Hematopoietic multipotent progenitor cell (in vitro differentiated cells): ENCODE data around the gene A1CF. TPM values are rescaled to one million over a fixed set of nuclear protein-coding genes. Genes with fewer than 3 reads are reported as not detected.
"Not testable (repeated sequence)": the region's sequence is repeated elsewhere in the genome, so short reads cannot be mapped to it uniquely, and the experiment has no call there.

Experiments used
- DNase-seq, 3 donors: peaks; one replicate each; pipeline ENCODE4 v3.0.0-alpha.2; 2011 to 2015; ENCODE audit warnings: low read depth in 2 of 3, low spot score in 2 of 3
- total RNA-seq: library from RNA; depleted of rRNA; stranded (reverse); fragments of >200 nt; gene quantifications from one replicate; pipeline ENCODE4 v1.2.3, GENCODE V29; 2012

Gene A1CF
- total RNA-seq, 1 donor, result not detected

DNA sequence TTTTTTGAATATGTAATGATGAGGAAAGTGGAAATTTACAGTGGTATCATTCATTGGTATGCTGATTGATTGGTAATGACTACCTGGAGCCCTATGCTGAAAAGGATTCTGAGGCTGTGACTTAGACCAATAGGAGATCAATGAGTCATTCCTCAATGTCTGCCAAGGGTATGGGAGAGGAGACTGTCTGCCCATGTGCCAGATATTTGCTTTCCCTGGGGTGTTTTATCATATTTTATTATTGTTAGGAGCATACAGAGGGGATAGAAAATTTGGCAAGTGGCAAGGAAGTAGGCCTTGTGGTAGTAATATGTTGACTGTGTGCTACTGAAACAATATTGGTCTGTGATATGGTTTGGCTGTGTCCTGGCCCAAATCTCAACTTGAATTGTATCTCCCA is 90.9 kb downstream of the A1CF start:
- DNase-seq, result no peak

DNA sequence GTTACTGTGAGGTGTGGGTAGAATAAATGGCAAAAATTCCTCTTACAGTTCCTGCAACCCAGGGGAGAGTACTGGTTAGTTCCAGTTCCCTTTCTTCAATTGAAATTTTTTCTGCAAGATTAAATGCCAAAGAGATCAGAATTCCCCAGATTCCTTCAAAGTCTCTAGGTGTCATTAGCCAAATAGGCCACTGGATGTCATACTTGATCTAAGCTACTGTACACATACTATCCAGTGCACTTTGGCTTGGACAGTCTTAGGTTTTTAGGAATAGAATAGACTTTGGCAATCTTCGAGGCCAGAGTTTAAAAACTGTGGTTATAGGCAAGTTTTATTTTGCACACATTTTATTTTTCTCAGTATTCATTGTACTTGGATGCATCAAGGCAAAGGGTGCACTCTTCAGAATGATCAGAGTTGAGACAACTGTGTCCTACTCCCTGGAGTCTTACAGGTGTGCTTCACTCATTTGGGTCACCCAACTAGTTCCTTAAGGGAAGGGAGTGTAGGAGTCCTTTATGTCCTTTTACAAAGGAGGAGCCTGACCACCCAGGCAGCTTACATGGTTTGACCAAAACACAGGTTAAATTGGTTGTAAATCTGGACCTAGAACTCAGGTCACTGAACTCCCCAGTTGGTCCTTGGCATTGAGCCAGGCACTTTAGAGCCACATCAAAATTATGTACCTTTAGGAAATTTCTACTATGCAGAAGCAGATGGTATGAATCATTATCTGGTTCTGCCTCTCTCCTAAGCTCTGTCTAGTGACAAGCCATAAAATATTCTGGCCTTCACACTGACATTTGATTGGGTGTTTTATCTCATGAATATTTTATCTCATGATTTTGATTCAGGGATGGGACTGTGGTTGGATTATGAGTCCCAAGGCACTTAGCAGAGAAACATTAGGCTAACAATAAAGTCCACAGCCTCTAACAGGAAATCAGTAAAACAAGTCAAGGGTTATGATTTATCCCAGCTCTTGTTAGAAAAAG is 96.2 kb downstream of the A1CF start:
- DNase-seq, result no peak

DNA sequence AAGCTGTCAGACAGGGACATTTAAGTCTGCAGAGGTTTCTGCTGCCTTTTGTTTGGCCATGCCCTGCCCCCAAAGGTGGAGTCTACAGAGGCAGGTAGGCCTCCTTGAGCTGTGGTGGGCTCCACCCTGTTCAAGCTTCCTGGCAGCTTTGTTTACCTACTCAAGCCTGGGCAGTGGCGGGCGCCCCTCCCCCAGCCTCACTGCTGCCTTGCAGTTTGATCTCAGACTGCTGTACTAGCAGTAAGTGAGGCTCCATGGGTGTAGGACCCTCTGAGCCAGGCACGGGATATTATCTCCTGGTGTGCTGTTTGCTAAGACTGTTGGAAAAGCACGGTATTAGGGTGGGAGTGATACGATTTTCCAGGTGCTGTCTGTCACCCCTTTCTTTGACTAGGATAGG is 97.5 kb downstream of the A1CF start:
- DNase-seq, result not testable (repeated sequence)

DNA sequence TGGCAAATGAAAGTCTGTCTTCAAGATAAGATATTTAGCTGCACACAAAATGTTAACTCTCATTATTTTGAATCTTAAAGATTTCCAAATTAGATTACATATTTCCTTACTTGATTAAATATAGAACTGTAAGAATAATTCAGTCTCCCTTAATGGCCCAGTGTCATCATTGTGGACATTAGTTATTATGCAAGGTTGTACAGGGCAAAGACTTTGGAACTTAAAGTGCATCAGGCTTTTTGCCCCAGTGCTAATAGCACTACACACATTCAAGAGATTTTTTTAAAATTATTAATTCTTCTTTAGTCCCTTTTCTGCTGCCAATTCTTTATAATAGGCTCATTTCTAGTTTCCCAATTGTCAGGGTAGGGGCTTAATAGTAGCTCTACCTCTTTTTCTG is 103.4 kb downstream of the A1CF start:
- not testable (repeated sequence) for DNase-seq

DNA sequence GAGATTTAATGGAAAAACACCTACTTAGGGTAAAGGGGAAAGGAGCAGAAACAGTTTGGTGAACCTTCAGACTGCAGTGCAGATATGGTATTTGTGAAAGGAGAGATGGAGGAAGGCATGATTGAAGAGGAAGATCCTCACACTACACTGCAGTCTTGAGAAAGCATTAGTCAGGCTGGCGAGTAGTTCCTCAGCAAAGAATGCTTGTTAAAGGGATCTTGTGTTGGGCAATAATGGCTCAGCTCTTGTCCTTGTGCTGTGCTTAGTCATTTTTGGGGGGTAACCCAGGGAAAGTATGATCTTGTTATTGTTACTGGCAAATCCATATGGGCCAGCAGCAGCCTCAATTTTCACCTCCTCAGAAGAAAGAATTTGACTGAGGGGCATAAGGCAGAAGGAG is 105.4 kb downstream of the A1CF start:
- not testable (repeated sequence) for DNase-seq

DNA sequence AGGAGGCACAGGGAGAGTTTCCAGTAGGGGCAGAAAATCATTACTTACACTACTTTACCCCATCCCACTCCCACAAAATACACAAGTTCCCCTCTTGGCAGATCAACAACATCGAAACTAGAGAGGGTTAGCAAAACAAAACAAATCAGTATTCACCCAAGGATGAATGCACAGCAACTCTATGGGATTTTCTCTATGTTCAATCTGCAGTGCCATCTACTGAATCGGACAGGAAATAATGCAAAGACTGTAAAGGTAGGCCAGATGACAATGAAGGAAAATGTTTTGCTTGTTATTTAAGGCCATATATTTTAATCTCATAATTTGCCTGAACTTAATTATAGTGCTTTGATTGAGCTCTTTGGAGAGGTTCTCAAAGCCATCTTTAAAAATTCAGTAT is 110.6 kb downstream of the A1CF start:
- DNase-seq, result not testable (repeated sequence)

DNA sequence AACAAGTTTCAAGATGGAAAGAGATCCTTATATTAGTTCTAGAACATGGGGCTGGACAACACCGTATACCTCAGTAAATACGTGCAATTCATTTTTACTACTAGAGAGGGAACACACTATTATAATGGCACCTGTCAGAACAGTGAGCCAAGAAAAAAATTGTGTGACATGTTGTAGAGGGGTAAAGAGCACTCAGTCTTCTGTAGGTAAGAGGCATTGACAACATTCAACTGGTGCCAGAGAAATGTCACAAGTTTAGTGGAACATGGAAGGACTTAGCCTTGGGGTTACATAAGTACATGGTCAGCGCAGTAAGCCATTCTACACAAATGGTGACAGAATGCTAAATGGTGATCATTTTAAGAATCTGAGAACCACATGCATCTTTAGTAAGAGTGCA is 113.4 kb downstream of the A1CF start:
- not testable (repeated sequence) for DNase-seq

DNA sequence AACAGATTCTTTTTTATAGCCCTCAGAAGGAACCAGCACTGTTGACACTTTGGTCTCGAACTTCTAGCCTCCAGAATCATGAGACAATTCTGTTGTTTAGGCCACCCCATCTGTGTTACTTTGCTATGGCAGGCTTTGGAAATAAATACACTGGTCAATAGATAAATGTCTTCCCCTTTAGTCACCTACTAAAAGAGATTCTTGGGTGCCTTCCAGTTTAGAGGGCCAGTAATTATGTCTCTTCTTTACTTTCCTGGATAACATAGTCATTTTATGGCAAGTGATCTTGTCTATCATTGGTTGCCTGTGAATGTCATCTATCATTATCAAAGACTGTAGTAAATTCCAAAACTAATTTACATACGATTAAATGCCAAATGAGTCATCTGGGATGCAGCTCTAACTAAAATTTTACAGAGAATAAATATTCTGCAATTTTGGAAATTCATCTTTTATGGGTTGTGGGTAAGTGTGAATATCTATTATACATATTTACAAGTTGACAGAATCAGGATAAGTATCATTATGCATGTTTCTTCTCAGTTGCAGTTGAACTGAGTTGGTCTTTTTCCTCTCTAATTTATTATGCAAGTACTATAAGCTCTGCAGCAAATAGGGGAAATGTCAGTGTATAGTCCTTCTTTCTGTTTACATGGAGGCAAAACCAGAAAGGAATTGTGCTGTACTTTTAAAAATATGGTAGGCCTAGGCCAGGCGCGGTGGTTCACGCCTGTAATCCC is 118.5 kb downstream of the A1CF start:
- not testable (repeated sequence) for DNase-seq

Other genes starting within 250 kb of the A1CF start
- 0.54 TPM for gene ASAH2B, start 145.7 kb downstream of the A1CF start, total RNA-seq
- 67.3 TPM for gene PRKG1, start 188.9 kb upstream of the A1CF start, total RNA-seq